HG02610 (cell line): ENCODE measurements around the gene YPEL5.
"Not testable (repeated sequence)": the region's sequence is repeated elsewhere in the genome, so short reads cannot be mapped to it uniquely, and the experiment has no call there.

Source experiments
- ATAC-seq: cut with Tn5 transposase; IDR thresholded peaks from one replicate; pipeline ENCODE4 v1.9.1; 2021; ENCODE audit warnings: mild to moderate bottlenecking, moderate library complexity; ENCODE audit not compliant: unreplicated experiment

The YPEL5 gene

GRCh38 chr2:30136764-30137444 lies 9.9 kb upstream of the YPEL5 start:
- no peak for ATAC-seq

- ATAC-seq: peak; percentile 58
These were observed 7.5 kb upstream of the YPEL5 start for GRCh38 chr2:30139131-30139870.

GRCh38 chr2:30141136-30141535 lies 5.7 kb upstream of the YPEL5 start:
- no peak for ATAC-seq

GRCh38 chr2:30144260-30144659 lies 2.5 kb upstream of the YPEL5 start:
- ATAC-seq: no peak

- ATAC-seq: not testable (repeated sequence)
These were observed 1.9 kb upstream of the YPEL5 start for GRCh38 chr2:30144951-30145350.

GRCh38 chr2:30145826-30146336 lies 926 bp upstream of the YPEL5 start:
- ATAC-seq: no peak

GRCh38 chr2:30147196-30147714 lies 448 bp downstream of the YPEL5 start:
- ATAC-seq: peak; percentile 0

- peak; percentile 15 for ATAC-seq
These were observed 1.2 kb downstream of the YPEL5 start for GRCh38 chr2:30147715-30148610.

- ATAC-seq: no peak
These were observed 2.0 kb downstream of the YPEL5 start for GRCh38 chr2:30148850-30149249.

- ATAC-seq: no peak
These were observed 2.7 kb downstream of the YPEL5 start for GRCh38 chr2:30149513-30149912.

GRCh38 chr2:30149976-30150375 lies 3.2 kb downstream of the YPEL5 start:
- no peak for ATAC-seq

- no peak for ATAC-seq
These were observed 4.0 kb downstream of the YPEL5 start for GRCh38 chr2:30150786-30151185.

GRCh38 chr2:30152385-30152784 lies 5.6 kb downstream of the YPEL5 start:
- no peak for ATAC-seq

GRCh38 chr2:30155202-30155601 lies 8.4 kb downstream of the YPEL5 start:
- no peak for ATAC-seq

- ATAC-seq: no peak
These were observed 9.3 kb downstream of the YPEL5 start for GRCh38 chr2:30155889-30156658.

- ATAC-seq: no peak
These were observed 10.8 kb downstream of the YPEL5 start for GRCh38 chr2:30157616-30158015.

GRCh38 chr2:30159766-30160165 lies 13.0 kb downstream of the YPEL5 start:
- no peak for ATAC-seq

GRCh38 chr2:30161929-30162706 lies 15.3 kb downstream of the YPEL5 start:
- no peak for ATAC-seq

- no peak for ATAC-seq
These were observed 16.0 kb downstream of the YPEL5 start for GRCh38 chr2:30162806-30163205.
